ENCODE results near the gene RNF208. TPM values are rescaled to one million over a fixed set of nuclear protein-coding genes. Genes with fewer than 3 reads are reported as not detected.

Gene RNF208
- total and polyA plus RNA-seq, 9 of the 15 experiments (the other 6 are each of a cell fraction or from before 2014, with no cell fraction given) = 0.15 to 6.9 (median 0.50) TPM; not detected in 2

- TF ChIP-seq ZBTB43 (CRISPR knock-in tag; IDR thresholded peaks at IDR 0.05) (no peak), STAT6 (CRISPR knock-in tag; IDR thresholded peaks at IDR 0.05) (0 out of 2 replicates have a peak, but pooled peaks have one; percentile 47), MIER1 (IDR thresholded peaks at IDR 0.05; ENCODE audit: low read depth) (no peak), CBFA2T3 (IDR thresholded peaks at IDR 0.05) (no peak), POLR2A (conservative IDR thresholded peaks at IDR 0.05) (no peak), MXI1 (IDR thresholded peaks at IDR 0.05; ENCODE audit: low read depth, low read length) (no peak), RUNX1 (IDR thresholded peaks at IDR 0.05; ENCODE audit: low read depth) (0 out of 2 replicates have a peak, but pooled peaks have one; percentile 26), XRCC3 (IDR thresholded peaks at IDR 0.05) (no peak), HINFP (tag; conservative IDR thresholded peaks at IDR 0.05; ENCODE audit: low read depth) (no peak), CTCFL (IDR thresholded peaks at IDR 0.05; ENCODE audit: borderline replicate concordance, insufficient read depth, low read depth, low read length, poor library complexity, severe bottlenecking) (no peak), E2F1 (CRISPR knock-in tag; IDR thresholded peaks at IDR 0.05) (no peak), KLF16 (IDR thresholded peaks at IDR 0.05) (no peak), ZNF277 (CRISPR knock-in tag; IDR thresholded peaks at IDR 0.05; ENCODE audit: borderline replicate concordance) (no peak), E2F5 (CRISPR knock-in tag; IDR thresholded peaks at IDR 0.05) (no peak), ZNF124 (CRISPR knock-in tag; IDR thresholded peaks at IDR 0.05) (0 out of 2 replicates have a peak, but pooled peaks have one; percentile 18)
Observed at GRCh38 chr9:137189297-137190295, 32.4 kb downstream of the RNF208 start (continued).

All from K562 (cell line).